ENCODE measurements around the gene SPHK2. TPM values are rescaled to one million over a fixed set of nuclear protein-coding genes. Genes with fewer than 3 reads are reported as not detected.

SPHK2 gene
- total RNA-seq, 4 donors from 2014 or later: 15.9 to 24.5 (median 17.0) TPM

DNA sequence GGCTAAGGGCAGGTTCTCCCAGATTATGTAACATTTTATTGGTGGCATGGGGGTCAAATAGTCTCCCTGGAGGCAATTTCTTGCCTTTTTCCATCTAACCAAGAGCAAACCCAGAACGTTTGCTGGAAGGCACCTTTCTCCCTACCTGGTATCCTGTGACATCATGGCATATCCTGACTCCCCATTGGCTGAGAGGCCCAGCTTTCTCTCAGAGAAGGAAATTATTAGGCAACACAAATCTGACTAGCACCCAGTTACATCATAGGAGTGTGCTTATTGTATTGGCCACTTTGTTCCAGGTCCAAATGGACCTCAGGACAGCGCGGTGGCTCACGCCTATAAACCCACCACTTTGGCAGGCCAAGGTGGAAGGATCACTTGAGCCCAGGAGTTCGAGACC, 40.5 kb downstream of the SPHK2 start:
- Histone ChIP-seq H3K9me3 (no peaks in the 10 kb centered on the region), H3K27ac (replicated peaks in 1 of 4) (no peak overlapping the region), H3K27me3 (no peaks in the 10 kb centered on the region), H3K4me3 (no peak overlapping the region), H3K36me3 (no peaks in the 10 kb centered on the region), H3K4me1 (peaks cover 3 to 15% (median 14%) of the 10 kb centered on the region in 4 donors)
- TF ChIP-seq POLR2AphosphoS5 (IDR thresholded peaks at IDR 0.05): no peak
- TF ChIP-seq EP300 (IDR thresholded peaks at IDR 0.05): no peak
- TF ChIP-seq, protein P1, sequence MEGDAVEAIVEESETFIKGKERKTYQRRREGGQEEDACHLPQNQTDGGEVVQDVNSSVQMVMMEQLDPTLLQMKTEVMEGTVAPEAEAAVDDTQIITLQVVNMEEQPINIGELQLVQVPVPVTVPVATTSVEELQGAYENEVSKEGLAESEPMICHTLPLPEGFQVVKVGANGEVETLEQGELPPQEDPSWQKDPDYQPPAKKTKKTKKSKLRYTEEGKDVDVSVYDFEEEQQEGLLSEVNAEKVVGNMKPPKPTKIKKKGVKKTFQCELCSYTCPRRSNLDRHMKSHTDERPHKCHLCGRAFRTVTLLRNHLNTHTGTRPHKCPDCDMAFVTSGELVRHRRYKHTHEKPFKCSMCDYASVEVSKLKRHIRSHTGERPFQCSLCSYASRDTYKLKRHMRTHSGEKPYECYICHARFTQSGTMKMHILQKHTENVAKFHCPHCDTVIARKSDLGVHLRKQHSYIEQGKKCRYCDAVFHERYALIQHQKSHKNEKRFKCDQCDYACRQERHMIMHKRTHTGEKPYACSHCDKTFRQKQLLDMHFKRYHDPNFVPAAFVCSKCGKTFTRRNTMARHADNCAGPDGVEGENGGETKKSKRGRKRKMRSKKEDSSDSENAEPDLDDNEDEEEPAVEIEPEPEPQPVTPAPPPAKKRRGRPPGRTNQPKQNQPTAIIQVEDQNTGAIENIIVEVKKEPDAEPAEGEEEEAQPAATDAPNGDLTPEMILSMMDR (IDR thresholded peaks at IDR 0.05): no peak
- TF ChIP-seq POLR2A (IDR thresholded peaks at IDR 0.05; ENCODE audit: low read depth): no peak
- no peak for DNase-seq (ENCODE audit: extremely low spot score)
- WGBS: 79% methylated on average over 4 of the region's 5 CpGs
- intact Hi-C loops (cut with DNase I): no loop called here

DNA sequence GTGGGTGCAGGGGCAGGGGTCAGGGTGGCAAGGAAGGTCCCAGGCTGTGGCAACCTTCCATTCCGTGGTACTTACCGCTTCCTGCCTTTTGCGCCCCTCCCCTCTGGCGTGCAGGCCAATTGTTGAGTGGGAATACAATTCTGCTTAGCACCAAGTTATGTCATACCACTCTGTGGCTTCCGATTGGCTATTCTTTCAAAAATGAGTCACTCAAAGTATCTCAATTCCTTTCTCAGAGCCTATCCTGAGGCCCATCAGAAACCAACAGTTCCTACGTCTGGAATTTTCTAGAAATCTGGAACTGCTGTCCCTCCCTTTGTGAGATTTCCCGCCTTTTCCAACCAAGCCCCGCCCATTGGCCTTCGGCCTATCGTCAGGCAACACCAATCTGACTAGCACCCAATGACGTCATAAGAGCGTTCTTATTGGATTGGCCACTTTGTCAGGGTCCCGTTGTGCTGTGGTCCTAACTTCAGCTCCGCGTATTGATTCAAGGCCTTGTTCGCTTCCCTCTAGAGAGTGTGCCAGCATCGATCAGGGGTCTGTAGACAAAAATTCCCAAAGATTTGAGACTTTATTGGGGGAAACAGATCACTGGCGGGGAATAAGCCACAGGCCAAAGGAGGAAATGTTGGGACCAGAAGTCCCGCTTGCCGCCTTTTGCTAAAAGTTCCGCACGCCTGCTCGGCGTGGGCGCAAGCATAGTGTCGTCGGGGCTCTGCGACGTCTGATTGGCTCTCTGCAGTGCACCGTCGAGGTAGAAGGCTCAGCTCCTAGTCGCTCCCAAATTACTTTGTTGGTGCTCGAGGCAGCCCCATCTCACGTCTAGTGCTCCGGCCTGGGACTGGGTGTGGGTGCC, 41.8 kb downstream of the SPHK2 start:
- Histone ChIP-seq H3K4me1 (peaks cover 3 to 15% (median 14%) of the 10 kb centered on the region in 4 donors), H3K27ac (replicated peaks in 1 of 4) (peak overlapping the region; percentile 32 to 67 (median 46)), H3K9me3 (no peaks in the 10 kb centered on the region), H3K4me3 (peak overlapping the region in 2 of 4 donors; percentile 8 to 14), H3K36me3 (no peaks in the 10 kb centered on the region), H3K27me3 (no peaks in the 10 kb centered on the region)
- peak; percentile 96 for DNase-seq (ENCODE audit: extremely low spot score)
- 53% methylated on average over 27 of the region's 35 CpGs for WGBS
- TF ChIP-seq EP300 (IDR thresholded peaks at IDR 0.05): no peak
- peak in 1 of 2 donors; percentile 23 for TF ChIP-seq POLR2AphosphoS5 (IDR thresholded peaks at IDR 0.05)
- intact Hi-C loops (cut with DNase I): no loop called here

DNA sequence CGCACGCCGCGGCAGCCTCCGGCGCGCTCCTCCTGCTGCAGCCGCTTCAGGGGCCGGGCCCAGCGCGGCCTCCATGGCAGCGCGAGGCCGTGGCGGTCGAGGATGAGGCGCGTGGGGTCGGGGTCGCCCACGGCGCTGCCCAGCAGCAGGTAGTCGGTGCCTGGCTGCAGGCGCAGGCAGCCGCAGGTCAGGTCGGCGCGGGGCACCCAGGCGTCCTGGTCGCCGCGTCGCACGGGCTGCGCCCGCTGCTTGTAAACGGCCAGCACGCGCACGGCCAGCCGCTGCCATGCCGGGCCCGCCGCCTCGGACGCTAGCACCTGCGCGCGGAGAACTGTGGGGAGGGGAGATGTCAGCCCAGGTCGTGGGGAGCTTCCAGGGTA, 42.4 kb downstream of the SPHK2 start:
- H3K4me3 ChIP-seq: no peak overlapping the region
- H3K36me3 ChIP-seq: no peaks in the 10 kb centered on the region
- no peaks in the 10 kb centered on the region for H3K27me3 ChIP-seq
- peak overlapping the region in 1 of 4 donors; percentile 52 for H3K27ac ChIP-seq (replicated peaks in 1 of 4)
- 92% methylated on average over 43 of the region's 50 CpGs for WGBS
- no peak for DNase-seq (ENCODE audit: extremely low spot score)
- peaks cover 3 to 15% (median 14%) of the 10 kb centered on the region in 4 donors for H3K4me1 ChIP-seq
- no peak for TF ChIP-seq POLR2A (IDR thresholded peaks at IDR 0.05; ENCODE audit: low read depth)
- no peak for TF ChIP-seq EP300 (IDR thresholded peaks at IDR 0.05)
- TF ChIP-seq, protein P1 (IDR thresholded peaks at IDR 0.05): no peak
- TF ChIP-seq POLR2AphosphoS5 (IDR thresholded peaks at IDR 0.05): no peak
- intact Hi-C loops (cut with DNase I): no loop called here
- H3K9me3 ChIP-seq: no peaks in the 10 kb centered on the region

DNA sequence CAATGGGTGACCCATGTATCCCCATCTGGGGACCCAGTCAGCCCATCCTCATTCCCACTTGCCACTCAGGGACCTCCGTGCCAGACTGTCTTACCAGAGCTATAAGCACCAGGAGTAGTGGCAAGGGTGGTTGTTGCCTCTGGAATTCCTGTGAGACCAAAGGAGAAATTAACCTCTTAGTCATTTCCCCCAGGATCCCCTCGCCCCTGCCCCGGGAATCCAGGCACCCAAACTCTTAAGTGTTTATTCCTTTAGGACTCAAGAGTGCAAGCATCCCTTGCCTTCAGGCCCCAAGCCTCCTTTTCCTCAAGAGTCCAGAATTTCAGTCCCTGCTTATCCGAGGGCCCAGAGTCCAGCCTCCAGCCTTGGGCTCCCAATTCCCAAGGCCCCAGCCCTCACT, 44.4 kb downstream of the SPHK2 start:
- intact Hi-C loops (cut with DNase I): no loop called here
- WGBS: 98% methylated on average over 4 of the region's 4 CpGs
- Histone ChIP-seq H3K9me3 (no peaks in the 10 kb centered on the region), H3K27ac (replicated peaks in 1 of 4) (no peak overlapping the region), H3K4me1 (peaks cover 3 to 15% (median 14%) of the 10 kb centered on the region in 4 donors), H3K36me3 (no peaks in the 10 kb centered on the region), H3K4me3 (no peak overlapping the region), H3K27me3 (no peaks in the 10 kb centered on the region)
- DNase-seq (ENCODE audit: extremely low spot score): no peak
- TF ChIP-seq POLR2AphosphoS5 (IDR thresholded peaks at IDR 0.05) (no peak), POLR2A (IDR thresholded peaks at IDR 0.05; ENCODE audit: low read depth) (no peak), EP300 (IDR thresholded peaks at IDR 0.05) (no peak)
- TF ChIP-seq, protein P1 (IDR thresholded peaks at IDR 0.05): no peak

DNA sequence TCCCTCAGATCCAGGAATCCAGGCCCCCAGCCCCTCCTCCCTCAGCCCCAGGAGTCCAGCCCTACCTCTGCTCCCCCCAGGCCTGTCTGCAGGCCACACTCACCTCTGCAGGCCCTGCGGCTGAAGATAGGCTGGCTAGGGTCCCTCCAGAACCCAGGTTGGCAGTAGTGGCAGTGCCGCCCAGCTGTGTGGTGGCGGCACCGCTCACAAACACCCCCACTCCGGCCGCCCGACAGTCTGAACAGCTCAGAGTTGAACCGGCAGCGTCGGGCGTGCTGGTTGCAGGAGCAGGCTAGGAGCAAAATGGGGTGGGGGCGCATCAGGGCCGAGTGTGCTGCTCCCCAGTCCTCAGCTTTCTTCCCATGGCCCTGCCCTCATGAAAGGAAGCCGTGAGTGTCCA, 45.2 kb downstream of the SPHK2 start:
- Histone ChIP-seq H3K27ac (replicated peaks in 1 of 4) (no peak overlapping the region), H3K27me3 (no peaks in the 10 kb centered on the region), H3K4me3 (no peak overlapping the region), H3K9me3 (no peaks in the 10 kb centered on the region), H3K36me3 (no peaks in the 10 kb centered on the region), H3K4me1 (peaks cover 3 to 15% (median 14%) of the 10 kb centered on the region in 4 donors)
- 84% methylated on average over 12 of the region's 14 CpGs for WGBS
- TF ChIP-seq, protein P1 (IDR thresholded peaks at IDR 0.05): no peak
- TF ChIP-seq EP300 (IDR thresholded peaks at IDR 0.05) (no peak), POLR2AphosphoS5 (IDR thresholded peaks at IDR 0.05) (no peak), POLR2A (IDR thresholded peaks at IDR 0.05; ENCODE audit: low read depth) (no peak)
- intact Hi-C loops (cut with DNase I): no loop called here
- DNase-seq (ENCODE audit: extremely low spot score): no peak

Measured in esophagus muscularis mucosa (tissue), 4 donors.